HG02678 (cell line): ENCODE results near the gene PRRC1.
"Not testable (repeated sequence)": the region's sequence is repeated elsewhere in the genome, so short reads cannot be mapped to it uniquely, and the experiment has no call there.

ENCODE experiments used
- ATAC-seq: cut with Tn5 transposase; IDR thresholded peaks from one replicate; pipeline ENCODE4 v1.9.1; 2021; ENCODE audit warnings: mild to moderate bottlenecking, moderate library complexity; ENCODE audit not compliant: unreplicated experiment

PRRC1 gene

GRCh38 chr5:127540553-127540952 is 23.1 kb downstream of the PRRC1 start:
- ATAC-seq = not testable (repeated sequence)

GRCh38 chr5:127545249-127545648 is 27.8 kb downstream of the PRRC1 start:
- ATAC-seq = not testable (repeated sequence)

- no peak for ATAC-seq
Measured at GRCh38 chr5:127549551-127549950, 32.1 kb downstream of the PRRC1 start.

- no peak for ATAC-seq
Measured at GRCh38 chr5:127550652-127551409, 33.4 kb downstream of the PRRC1 start.

GRCh38 chr5:127551410-127552041 is 34.1 kb downstream of the PRRC1 start:
- no peak for ATAC-seq

GRCh38 chr5:127555826-127556225 is 38.4 kb downstream of the PRRC1 start:
- ATAC-seq = no peak

GRCh38 chr5:127556609-127557334 is 39.3 kb downstream of the PRRC1 start:
- no peak for ATAC-seq

GRCh38 chr5:127558273-127558672 is 40.8 kb downstream of the PRRC1 start:
- ATAC-seq = no peak

- no peak for ATAC-seq
Measured at GRCh38 chr5:127561254-127561653, 43.8 kb downstream of the PRRC1 start.

- ATAC-seq = peak; percentile 33
Measured at GRCh38 chr5:127562252-127562651, 44.8 kb downstream of the PRRC1 start.

GRCh38 chr5:127563136-127563535 is 45.7 kb downstream of the PRRC1 start:
- no peak for ATAC-seq

GRCh38 chr5:127564002-127564769 is 46.7 kb downstream of the PRRC1 start:
- peak; percentile 35 for ATAC-seq

- ATAC-seq = no peak
Measured at GRCh38 chr5:127565586-127566270, 48.3 kb downstream of the PRRC1 start.

- peak; percentile 70 for ATAC-seq
Measured at GRCh38 chr5:127567026-127567768, 49.8 kb downstream of the PRRC1 start.

GRCh38 chr5:127568166-127568565 is 50.7 kb downstream of the PRRC1 start:
- peak; percentile 17 for ATAC-seq

- not testable (repeated sequence) for ATAC-seq
Measured at GRCh38 chr5:127569471-127569870, 52.0 kb downstream of the PRRC1 start.

- peak; percentile 59 for ATAC-seq
Measured at GRCh38 chr5:127571314-127572131, 54.1 kb downstream of the PRRC1 start.

GRCh38 chr5:127572930-127573329 is 55.5 kb downstream of the PRRC1 start:
- ATAC-seq = no peak
